Ramos (cell line): ENCODE measurements around the gene NOVA1.
"Not testable (repeated sequence)": the region's sequence is repeated elsewhere in the genome, so short reads cannot be mapped to it uniquely, and the experiment has no call there.

Experiments
- in situ Hi-C: fragments of 300-500 bp; cut with MboI; formaldehyde crosslinking; loops from one replicate; pipeline ENCODE4 v1.14.3; 2022; ENCODE audit warnings: low sequenced_read_pairs; ENCODE audit not compliant: unreplicated experiment

The NOVA1 gene

DNA sequence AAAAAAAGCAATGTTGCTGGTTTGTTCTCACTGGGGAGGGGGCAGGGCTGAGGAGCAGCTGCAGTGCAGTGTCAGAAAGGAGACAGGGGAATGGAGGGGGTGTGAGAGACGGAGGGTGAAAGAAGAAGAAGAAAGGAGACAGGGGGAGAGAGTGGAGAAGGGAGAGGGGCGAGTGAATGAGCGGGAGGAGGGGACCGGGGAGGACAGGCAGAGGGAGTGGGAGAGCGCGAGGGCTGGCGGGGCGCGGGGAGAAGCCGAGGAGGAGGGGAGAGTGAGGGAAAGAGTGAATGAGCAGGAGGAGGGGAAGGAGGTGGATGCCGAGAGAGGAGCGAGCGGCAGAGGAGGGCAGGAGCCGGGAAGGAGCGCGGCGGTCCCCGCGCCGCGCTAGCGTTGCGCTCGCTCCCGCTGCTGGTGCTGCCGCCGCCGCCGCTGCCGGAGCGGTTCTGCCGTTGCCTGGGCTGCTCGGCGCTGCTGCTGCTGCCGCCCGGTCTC lies at the start of gene NOVA1:
NOVA1 (minus strand) TSS at position 445 of the 492 bp plus-strand sequence. CDS start 597 bp downstream, outside the sequence.
- in situ Hi-C loops, result no loop called here

DNA sequence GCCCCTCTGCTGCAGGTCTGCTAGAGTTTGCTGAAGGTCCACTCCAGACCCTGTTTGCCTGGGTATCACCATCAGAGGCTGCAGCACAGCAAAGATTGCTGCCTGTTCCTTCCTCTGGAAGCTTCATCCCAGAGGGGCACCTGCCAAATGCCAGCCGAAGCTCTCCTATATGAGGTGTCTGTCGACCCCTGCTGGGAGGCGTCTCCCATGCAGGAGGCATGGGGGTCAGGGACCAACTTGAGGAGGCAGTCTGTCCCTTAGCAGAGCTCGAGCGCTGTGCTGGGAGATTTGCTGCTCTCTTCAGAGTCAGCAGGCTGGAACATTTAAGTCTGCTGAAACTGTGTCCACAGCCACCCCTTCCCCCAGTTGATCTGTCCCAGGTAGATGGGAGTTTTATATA lies 47.2 kb upstream of the NOVA1 start:
- in situ Hi-C loops, result not testable (repeated sequence)

GRCh38 chr14:26636561-26636960 lies 38.7 kb upstream of the NOVA1 start:
- in situ Hi-C loops, result no loop called here

DNA sequence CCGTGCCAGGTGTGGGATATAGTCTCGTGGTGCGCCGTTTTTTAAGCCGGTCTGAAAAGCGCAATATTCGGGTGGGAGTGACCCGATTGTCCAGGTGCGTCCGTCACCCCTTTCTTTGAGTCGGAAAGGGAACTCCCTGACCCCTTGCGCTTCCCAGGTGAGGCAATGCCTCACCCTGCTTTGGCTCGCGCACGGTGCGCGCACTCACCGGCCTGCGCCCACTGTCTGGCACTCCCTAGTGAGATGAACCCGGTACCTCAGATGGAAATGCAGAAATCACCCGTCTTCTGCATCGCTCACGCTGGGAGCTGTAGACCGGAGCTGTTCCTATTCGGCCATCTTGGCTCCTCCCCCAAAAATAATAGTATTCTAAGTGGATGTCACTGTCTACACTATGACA lies 37.1 kb upstream of the NOVA1 start:
- in situ Hi-C loops, result not testable (repeated sequence)

- in situ Hi-C loops, result no loop called here
Observed at GRCh38 chr14:26626256-26626655, 28.4 kb upstream of the NOVA1 start.

- in situ Hi-C loops, result no loop called here
Observed at GRCh38 chr14:26622611-26623010, 24.8 kb upstream of the NOVA1 start.

- in situ Hi-C loops, result no loop called here
Observed at GRCh38 chr14:26621807-26622560, 24.2 kb upstream of the NOVA1 start.

GRCh38 chr14:26621364-26621763 lies 23.5 kb upstream of the NOVA1 start:
- in situ Hi-C loops, result no loop called here

DNA sequence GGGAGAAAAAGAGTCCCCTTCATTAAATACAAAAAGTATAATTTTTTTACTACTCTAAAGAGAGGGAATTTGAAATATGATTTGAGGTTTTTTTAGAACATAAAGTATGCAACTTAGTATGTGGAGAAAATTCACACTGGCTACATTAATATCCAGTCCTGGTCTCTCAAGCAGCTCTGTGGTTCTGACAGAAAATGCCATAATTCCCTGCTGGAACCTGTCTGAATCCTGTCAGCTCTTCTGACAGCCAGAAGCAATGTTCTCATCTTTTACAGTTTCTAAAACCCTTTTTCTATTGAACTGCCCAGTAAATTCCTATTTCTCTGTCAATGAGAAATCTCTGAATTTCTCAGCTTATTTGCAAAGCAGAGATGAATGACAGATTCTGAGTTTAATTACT lies 13.4 kb upstream of the NOVA1 start:
- in situ Hi-C loops, result no loop called here

DNA sequence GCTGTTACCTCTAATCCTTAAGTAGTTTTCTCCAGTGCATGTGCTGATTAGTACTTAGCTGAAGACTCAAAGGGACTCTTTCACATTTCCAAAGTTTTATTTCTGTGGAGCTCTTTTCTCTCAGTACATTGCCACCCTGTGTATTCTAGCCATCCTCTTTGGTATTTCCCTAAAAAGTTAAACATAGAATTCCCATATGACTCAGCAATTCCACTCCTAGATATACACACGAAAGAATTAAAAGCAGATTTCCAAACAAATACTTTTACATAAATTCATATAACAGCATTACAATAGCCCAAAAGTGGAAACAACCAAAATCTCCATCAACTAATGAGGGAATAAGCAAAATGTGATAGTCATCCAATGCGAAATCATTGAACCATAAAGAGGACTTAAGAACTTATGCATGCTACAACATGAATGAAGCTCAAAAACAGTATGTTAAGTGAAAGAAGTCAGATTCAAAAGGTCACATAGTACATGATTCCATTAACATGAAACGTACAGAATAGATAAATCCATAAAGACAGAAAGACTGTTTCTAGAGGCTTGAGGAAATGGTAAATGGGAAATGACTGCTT lies 9.0 kb upstream of the NOVA1 start:
- in situ Hi-C loops, result no loop called here

DNA sequence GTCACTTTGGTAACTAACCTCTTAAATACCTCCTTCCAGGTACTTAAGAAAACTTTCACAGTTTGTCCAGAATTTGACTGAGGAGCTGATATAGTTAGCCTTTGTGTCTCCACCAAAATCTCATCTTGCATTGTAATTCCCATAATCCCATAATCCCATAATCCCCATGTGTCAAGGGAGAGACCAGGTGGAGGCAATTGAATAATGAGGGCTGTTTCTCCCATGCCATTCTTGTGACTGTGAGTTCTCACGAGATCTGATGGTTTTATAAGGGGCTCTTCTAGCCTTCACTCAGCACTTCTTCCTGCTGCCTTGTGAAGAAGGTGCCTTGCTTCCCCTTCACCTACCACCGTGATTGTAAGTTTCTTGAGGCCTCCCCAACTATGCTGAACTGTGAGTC lies 7.8 kb upstream of the NOVA1 start:
- in situ Hi-C loops, result no loop called here

GRCh38 chr14:26602902-26603301 lies 5.1 kb upstream of the NOVA1 start:
- in situ Hi-C loops, result no loop called here

DNA sequence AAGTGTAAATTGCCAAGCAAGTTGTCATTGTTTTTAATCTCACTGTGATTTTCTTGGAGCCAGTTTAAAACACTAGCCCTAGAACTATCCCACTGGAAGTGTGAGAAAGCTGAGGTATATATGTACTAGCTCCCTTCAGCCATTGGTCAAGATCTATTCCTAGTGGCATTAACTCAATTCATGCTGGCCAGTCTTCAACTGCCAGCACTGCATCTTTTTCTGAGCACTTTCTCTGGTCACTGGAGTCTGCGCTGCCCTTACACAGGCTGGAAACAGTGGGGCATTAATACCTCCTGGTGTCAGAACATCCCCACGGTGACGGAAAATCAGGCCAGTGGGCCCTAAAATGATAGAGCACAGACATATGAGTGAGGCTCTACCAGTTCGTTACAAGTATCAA lies 4.0 kb upstream of the NOVA1 start:
- in situ Hi-C loops, result no loop called here

DNA sequence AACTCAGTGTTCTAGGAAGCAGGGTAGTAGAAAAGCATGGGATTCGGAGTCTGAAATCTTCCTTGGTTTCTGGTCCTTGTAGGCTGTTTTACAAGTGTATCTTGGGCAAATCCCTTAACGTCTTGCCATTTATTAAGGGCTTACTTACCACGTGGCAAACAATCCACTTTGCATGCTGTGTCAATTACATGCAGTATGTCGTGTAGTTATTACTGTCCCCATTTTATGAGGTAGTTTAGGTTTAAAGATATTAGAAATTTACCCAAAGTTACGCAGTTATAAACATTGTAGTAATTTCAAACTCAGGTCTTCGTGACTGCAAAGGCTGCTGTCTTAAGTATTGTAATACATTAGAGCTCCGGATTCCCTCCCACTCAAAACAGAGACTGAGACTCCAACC lies 1.5 kb upstream of the NOVA1 start:
- in situ Hi-C loops, result no loop called here

DNA sequence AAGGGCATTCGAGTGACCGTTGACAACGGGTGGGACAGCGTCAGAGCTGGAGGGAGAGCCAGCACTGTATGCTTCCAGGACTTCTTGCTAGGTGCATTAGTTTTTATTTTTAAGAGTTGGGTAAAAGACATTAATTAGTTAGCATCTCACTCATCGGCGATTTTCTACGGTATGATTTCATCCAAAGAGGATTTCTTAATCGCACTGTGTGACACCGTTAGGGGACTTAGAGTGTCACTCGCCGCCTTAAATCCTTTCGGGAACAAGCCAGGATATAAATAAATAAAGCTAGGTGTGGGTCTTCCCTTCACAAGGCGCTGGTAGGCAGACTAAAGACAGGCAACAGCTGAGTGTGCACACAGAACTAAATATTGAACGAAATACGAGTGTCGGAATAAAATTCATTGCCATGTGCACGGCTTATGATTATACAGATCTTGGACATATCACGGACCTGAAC lies 869 bp upstream of the NOVA1 start:
- in situ Hi-C loops, result no loop called here

GRCh38 chr14:26598081-26598671 lies 343 bp upstream of the NOVA1 start:
- in situ Hi-C loops, result no loop called here

GRCh38 chr14:26597071-26597588 lies 703 bp downstream of the NOVA1 start:
- in situ Hi-C loops, result no loop called here

DNA sequence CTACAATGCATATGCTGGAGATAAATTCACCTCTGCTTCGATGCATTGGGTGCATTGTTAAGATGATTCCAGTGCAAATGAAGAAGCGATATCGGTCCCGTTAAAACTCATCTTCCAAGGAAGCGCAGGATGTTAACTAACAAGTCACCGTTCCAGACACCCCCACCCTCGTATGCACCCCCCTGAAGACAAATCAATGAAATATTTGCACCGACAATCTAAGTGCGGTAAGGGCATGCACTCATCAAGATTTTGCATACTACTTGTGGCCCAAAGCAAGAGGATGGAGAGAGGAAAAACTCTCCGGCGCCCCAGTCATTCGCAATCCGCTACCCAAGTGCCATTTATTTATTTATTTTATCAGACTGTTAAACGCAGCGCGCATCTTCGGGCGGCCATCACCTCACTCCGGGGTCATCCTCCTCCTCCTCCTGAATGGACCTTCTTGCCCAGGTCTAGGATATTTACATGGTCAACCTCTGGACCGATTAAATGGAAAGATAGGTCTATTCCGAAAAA lies 1.2 kb downstream of the NOVA1 start:
- in situ Hi-C loops, result no loop called here

DNA sequence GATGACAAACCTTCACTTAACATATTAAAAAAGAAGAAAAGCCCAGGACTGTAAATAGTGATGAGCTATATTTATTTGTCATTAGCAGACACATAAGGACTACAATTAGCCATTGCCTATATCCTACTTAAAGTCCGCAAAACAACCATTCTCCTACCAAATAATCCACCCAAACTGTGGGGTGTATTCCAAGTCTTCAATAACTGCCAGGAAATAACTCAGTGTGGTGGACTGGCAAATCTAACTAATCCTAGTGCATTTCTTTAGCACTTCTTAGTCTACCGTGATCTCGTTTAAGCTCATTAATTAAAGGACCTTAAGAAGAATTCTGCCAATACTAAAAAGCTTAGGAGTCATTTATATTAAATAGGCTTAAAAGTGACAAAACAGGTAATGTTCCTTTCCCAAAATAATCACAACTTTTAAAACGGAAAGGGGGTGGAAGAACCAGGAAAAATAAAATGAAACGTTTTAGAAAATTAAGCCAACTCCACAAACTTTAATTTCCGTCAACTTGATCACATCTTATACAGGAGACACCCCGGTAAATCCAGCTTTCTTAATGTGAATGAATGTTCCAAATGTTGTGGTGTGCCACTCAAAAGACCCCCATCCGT lies 1.8 kb downstream of the NOVA1 start:
- in situ Hi-C loops, result no loop called here

- in situ Hi-C loops, result no loop called here
Observed at GRCh38 chr14:26594756-26595545, 2.9 kb downstream of the NOVA1 start.
